Measurements from ENCODE around the gene CTNNA3. TPM values are rescaled to one million over a fixed set of nuclear protein-coding genes. Genes with fewer than 3 reads are reported as not detected.

Gene CTNNA3
- total RNA-seq, 6 experiments from 2014 or later, result 0.19 to 3.6 (median 1.2) TPM

GRCh38 chr10:66292922-66293321, 1403.1 kb downstream of the CTNNA3 start:
- H3K27ac ChIP-seq, result no peak overlapping the region
- no peaks in the 10 kb centered on the region for H3K27me3 ChIP-seq
- no peak overlapping the region for H3K4me3 ChIP-seq
- no peaks in the 10 kb centered on the region for H3K9me3 ChIP-seq
- intact Hi-C loops (cut with DNase I), result no loop called here
- ATAC-seq (no peak), DNase-seq (no peak)
- H3K4me1 ChIP-seq, result no peaks in the 10 kb centered on the region
- TF ChIP-seq POLR2A (IDR thresholded peaks at IDR 0.05) (no peak), CTCF (IDR thresholded peaks at IDR 0.05) (no peak)
- no peaks in the 10 kb centered on the region for H3K36me3 ChIP-seq

- WGBS (ENCODE audit: insufficient coverage, low coverage, low lambda C conversion rate, missing lambda C conversion rate), result 61% methylated on average over 1 of the region's 1 CpG
- Histone ChIP-seq H3K4me1 (no peaks in the 10 kb centered on the region), H3K4me3 (no peak overlapping the region), H3K36me3 (no peaks in the 10 kb centered on the region), H3K27me3 (no peaks in the 10 kb centered on the region), H3K27ac (no peak overlapping the region), H3K9me3 (no peaks in the 10 kb centered on the region)
- no peak for ATAC-seq
- TF ChIP-seq POLR2A (IDR thresholded peaks at IDR 0.05) (no peak), CTCF (IDR thresholded peaks at IDR 0.05) (no peak)
- intact Hi-C loops (cut with DNase I), result no loop called here
- DNase-seq, result no peak
These were observed 1403.5 kb downstream of the CTNNA3 start for GRCh38 chr10:66292456-66292855.

DNA sequence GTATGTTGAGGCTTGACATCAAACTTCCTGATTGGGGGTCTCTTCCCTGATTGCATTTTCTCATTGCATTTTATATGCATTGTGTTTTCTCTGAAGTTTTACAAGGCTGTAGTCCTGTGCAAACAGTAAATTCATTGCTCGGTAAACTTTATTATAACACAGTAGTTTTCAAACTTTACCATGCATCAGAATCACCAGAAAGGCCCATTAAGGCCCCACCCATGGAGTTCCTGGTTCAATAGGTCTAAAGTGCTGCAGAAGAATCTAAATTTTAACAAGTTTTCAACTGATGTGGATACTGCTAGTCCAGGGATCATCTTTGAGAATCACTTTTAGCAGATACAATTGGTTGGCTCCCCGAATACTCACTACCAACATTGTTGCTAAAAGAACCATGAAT, 1404.9 kb downstream of the CTNNA3 start:
- H3K27me3 ChIP-seq, result no peaks in the 10 kb centered on the region
- TF ChIP-seq CTCF (IDR thresholded peaks at IDR 0.05) (no peak), POLR2A (IDR thresholded peaks at IDR 0.05) (no peak)
- no peak overlapping the region for H3K27ac ChIP-seq
- intact Hi-C loops (cut with DNase I), result no loop called here
- ATAC-seq (no peak), DNase-seq (no peak)
- WGBS (ENCODE audit: insufficient coverage, low coverage, low lambda C conversion rate, missing lambda C conversion rate), result 75% methylated on average over 2 of the region's 2 CpGs
- no peaks in the 10 kb centered on the region for H3K4me1 ChIP-seq
- no peak overlapping the region for H3K4me3 ChIP-seq
- no peaks in the 10 kb centered on the region for H3K9me3 ChIP-seq
- no peaks in the 10 kb centered on the region for H3K36me3 ChIP-seq

- no peak overlapping the region for H3K27ac ChIP-seq
These were observed 1411.4 kb downstream of the CTNNA3 start for GRCh38 chr10:66284621-66285020.

More at GRCh38 chr10:66284621-66285020, 1411.4 kb downstream of the CTNNA3 start:
- no peak overlapping the region for H3K4me3 ChIP-seq
- intact Hi-C loops (cut with DNase I), result no loop called here
- DNase-seq, result no peak
- H3K9me3 ChIP-seq, result no peaks in the 10 kb centered on the region
- no peaks in the 10 kb centered on the region for H3K36me3 ChIP-seq
- no peak for ATAC-seq
- no peaks in the 10 kb centered on the region for H3K27me3 ChIP-seq
- H3K4me1 ChIP-seq, result peaks cover 0 to 24% (median 4%) of the 10 kb centered on the region in 4 donors
- TF ChIP-seq CTCF (IDR thresholded peaks at IDR 0.05) (no peak), POLR2A (IDR thresholded peaks at IDR 0.05) (no peak)

Measured in right lobe of liver (tissue), 6 donors.